ENCODE data around the gene DEFB129. TPM values are rescaled to one million over a fixed set of nuclear protein-coding genes. Genes with fewer than 3 reads are reported as not detected.

The DEFB129 gene
- total RNA-seq, 1 donor from 2014 or later = not detected

- peaks cover 6% of the 10 kb centered on the region for H3K27me3 Mint-ChIP-seq (ENCODE audit: unreplicated experiment)
- no peaks in the 10 kb centered on the region for H3K9me3 Mint-ChIP-seq (ENCODE audit: unreplicated experiment)
- H3K4me3 Mint-ChIP-seq (ENCODE audit: unreplicated experiment) = no peak overlapping the region
These were observed 44.0 kb downstream of the DEFB129 start for GRCh38 chr20:271069-271468.

DNA sequence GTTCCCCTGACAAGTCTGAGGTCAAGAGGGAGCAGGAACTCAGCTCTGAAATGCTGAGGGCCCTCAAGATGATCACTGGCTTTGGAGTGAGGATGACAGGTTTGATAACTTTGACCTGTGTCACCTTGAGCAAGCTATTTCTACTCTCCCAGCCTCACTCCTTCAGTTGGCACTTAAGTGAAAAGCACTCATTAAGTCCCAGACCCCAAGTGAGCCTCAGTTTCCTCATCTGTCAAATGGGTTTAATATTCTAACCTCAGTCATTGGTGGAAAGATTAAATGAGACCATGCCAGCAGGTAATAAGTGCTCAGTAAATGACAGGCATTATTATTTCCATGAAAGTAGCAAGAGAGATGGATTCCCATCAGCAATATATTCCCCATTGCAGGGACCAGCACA is 44.5 kb downstream of the DEFB129 start:
- peak; percentile 2 for DNase-seq (ENCODE audit: extremely low spot score, unreplicated experiment)

More at GRCh38 chr20:271069-271468, 44.0 kb downstream of the DEFB129 start:
- DNase-seq (ENCODE audit: extremely low spot score, unreplicated experiment) = peak; percentile 56
- Mint-ChIP-seq H3K27ac (ENCODE audit: unreplicated experiment) (no peak overlapping the region), H3K36me3 (ENCODE audit: unreplicated experiment) (peaks cover 3% of the 10 kb centered on the region), H3K4me1 (ENCODE audit: unreplicated experiment) (peaks cover 10% of the 10 kb centered on the region)
- no peak for TF ChIP-seq CTCF (IDR thresholded peaks at IDR 0.05)

GRCh38 chr20:272718-273117 is 45.7 kb downstream of the DEFB129 start:
- DNase-seq (ENCODE audit: extremely low spot score, unreplicated experiment) = no peak
- H3K27ac Mint-ChIP-seq (ENCODE audit: unreplicated experiment) = no peak overlapping the region
- TF ChIP-seq CTCF (IDR thresholded peaks at IDR 0.05) = no peak
- H3K36me3 Mint-ChIP-seq (ENCODE audit: unreplicated experiment) = peaks cover 16% of the 10 kb centered on the region
- H3K9me3 Mint-ChIP-seq (ENCODE audit: unreplicated experiment) = no peaks in the 10 kb centered on the region
- H3K4me1 Mint-ChIP-seq (ENCODE audit: unreplicated experiment) = no peaks in the 10 kb centered on the region
- H3K4me3 Mint-ChIP-seq (ENCODE audit: unreplicated experiment) = no peak overlapping the region
- no peaks in the 10 kb centered on the region for H3K27me3 Mint-ChIP-seq (ENCODE audit: unreplicated experiment)

More for the DNA sequence above, 44.5 kb downstream of the DEFB129 start:
- Mint-ChIP-seq H3K36me3 (ENCODE audit: unreplicated experiment) (peaks cover 7% of the 10 kb centered on the region), H3K27me3 (ENCODE audit: unreplicated experiment) (peaks cover 2% of the 10 kb centered on the region), H3K4me3 (ENCODE audit: unreplicated experiment) (no peak overlapping the region), H3K27ac (ENCODE audit: unreplicated experiment) (no peak overlapping the region), H3K9me3 (ENCODE audit: unreplicated experiment) (no peaks in the 10 kb centered on the region), H3K4me1 (ENCODE audit: unreplicated experiment) (peaks cover 6% of the 10 kb centered on the region)
- no peak for TF ChIP-seq CTCF (IDR thresholded peaks at IDR 0.05)

- peaks cover 23% of the 10 kb centered on the region for H3K36me3 Mint-ChIP-seq (ENCODE audit: unreplicated experiment)
- H3K4me1 Mint-ChIP-seq (ENCODE audit: unreplicated experiment) = no peaks in the 10 kb centered on the region
- TF ChIP-seq CTCF (IDR thresholded peaks at IDR 0.05) = no peak
- no peak overlapping the region for H3K27ac Mint-ChIP-seq (ENCODE audit: unreplicated experiment)
- DNase-seq (ENCODE audit: extremely low spot score, unreplicated experiment) = no peak
- no peaks in the 10 kb centered on the region for H3K9me3 Mint-ChIP-seq (ENCODE audit: unreplicated experiment)
- H3K4me3 Mint-ChIP-seq (ENCODE audit: unreplicated experiment) = no peak overlapping the region
- no peaks in the 10 kb centered on the region for H3K27me3 Mint-ChIP-seq (ENCODE audit: unreplicated experiment)
These were observed 46.8 kb downstream of the DEFB129 start for GRCh38 chr20:273884-274283.

GRCh38 chr20:275791-276190 is 48.7 kb downstream of the DEFB129 start:
- no peaks in the 10 kb centered on the region for H3K9me3 Mint-ChIP-seq (ENCODE audit: unreplicated experiment)
- no peak overlapping the region for H3K4me3 Mint-ChIP-seq (ENCODE audit: unreplicated experiment)
- H3K36me3 Mint-ChIP-seq (ENCODE audit: unreplicated experiment) = peaks cover 27% of the 10 kb centered on the region
- peak; percentile 49 for DNase-seq (ENCODE audit: extremely low spot score, unreplicated experiment)
- no peaks in the 10 kb centered on the region for H3K27me3 Mint-ChIP-seq (ENCODE audit: unreplicated experiment)
- H3K4me1 Mint-ChIP-seq (ENCODE audit: unreplicated experiment) = no peaks in the 10 kb centered on the region
- TF ChIP-seq CTCF (IDR thresholded peaks at IDR 0.05) = no peak
- H3K27ac Mint-ChIP-seq (ENCODE audit: unreplicated experiment) = no peak overlapping the region
